PC-9 (cell line): ENCODE results near the gene GADD45A. TPM values are rescaled to one million over a fixed set of nuclear protein-coding genes. Genes with fewer than 3 reads are reported as not detected.

Source experiments
- BruUV-seq: library from RNA; stranded (reverse); fragments of 400-500 nt; replicated peaks from 2 replicates; lab custom pipeline; 2021; lab: Mats Ljungman, UMichigan
- CTCF ChIA-PET: fragments of 300-600 bp; sonication (Branson Sonifier 250); formaldehyde crosslinking; loops from one replicate; lab custom pipeline; 2022; ENCODE audit warnings: antibody characterized with exemption; lab: Charles Lee
- POLR2A ChIA-PET: fragments of 300-600 bp; sonication (Branson Sonifier 250); formaldehyde crosslinking; loops from one replicate; lab custom pipeline; 2022; ENCODE audit warnings: antibody characterized with exemption; ENCODE audit not compliant: unreplicated experiment; lab: Charles Lee
- DNase-seq, 2 experiments: peaks; one replicate each; pipeline versions ENCODE4 v3.0.0 to v3.0.0-alpha.2; 2015 to 2022; ENCODE audit warnings: mixed read lengths in 1 of 2
- H2AFZ ChIP-seq: fragments of 200-600 bp; sonication (generic); 2 replicates; pipeline ENCODE4 v1.8.1; 2017; ENCODE audit warnings: antibody characterized with exemption
- H3F3A ChIP-seq: fragments of 200-600 bp; sonication (generic); 2 replicates; pipeline ENCODE4 v1.8.1; 2017; ENCODE audit warnings: antibody characterized with exemption, mild to moderate bottlenecking, low read depth; ENCODE audit not compliant: insufficient read depth
- H3K27ac ChIP-seq: fragments of 200-600 bp; sonication (generic); 2 replicates; pipeline ENCODE4 v1.6.1; 2016; ENCODE audit warnings: mixed run types
- H3K27me3 ChIP-seq: fragments of 200-600 bp; sonication (generic); 2 replicates; pipeline ENCODE4 v1.6.1; 2016; ENCODE audit warnings: low read depth, mixed run types; ENCODE audit not compliant: insufficient read depth
- H3K36me3 ChIP-seq: fragments of 200-600 bp; sonication (generic); 2 replicates; pipeline ENCODE4 v1.6.1; 2016; ENCODE audit warnings: low read depth, mixed run types
- H3K4me1 ChIP-seq: fragments of 200-600 bp; sonication (generic); replicated peaks from 2 replicates; pipeline ENCODE4 v1.6.1; 2016; ENCODE audit warnings: mixed run types; ENCODE audit not compliant: insufficient read depth
- H3K4me2 ChIP-seq: fragments of 200-600 bp; sonication (generic); 2 replicates; pipeline ENCODE4 v1.6.1; 2017; ENCODE audit warnings: mixed run types
- H3K4me3 ChIP-seq: fragments of 200-600 bp; sonication (generic); 2 replicates; pipeline ENCODE4 v1.6.1; 2016; ENCODE audit warnings: mixed run types
- H3K79me2 ChIP-seq: fragments of 200-600 bp; sonication (generic); 2 replicates; pipeline ENCODE4 v1.6.1; 2017; ENCODE audit warnings: low read depth, mixed run types
- H3K9me2 ChIP-seq: fragments of 200-600 bp; sonication (generic); 2 replicates; pipeline ENCODE4 v1.8.1; 2017; ENCODE audit warnings: mild to moderate bottlenecking; ENCODE audit not compliant: insufficient read depth
- H3K9me3 ChIP-seq: fragments of 200-600 bp; sonication (generic); 2 replicates; pipeline ENCODE4 v1.8.1; 2016; ENCODE audit warnings: low read depth; ENCODE audit not compliant: insufficient read depth
- H4K20me1 ChIP-seq: fragments of 200-600 bp; sonication (generic); 2 replicates; pipeline ENCODE4 v1.8.1; 2017; ENCODE audit not compliant: insufficient read depth
- EZH2 ChIP-seq: fragments of 200-600 bp; sonication (generic); IDR thresholded peaks from 2 replicates; pipeline ENCODE4 v1.8.0; 2017; ENCODE audit warnings: antibody characterized with exemption, low read depth
- intact Hi-C: fragments of 100-400 bp; cut with micrococcal nuclease; formaldehyde crosslinking; loops from one replicate; pipeline ENCODE4 v1.10.0; 2022; ENCODE audit not compliant: unreplicated experiment
- total RNA-seq: library from RNA; stranded (reverse); gene quantifications from 2 replicates; pipeline ENCODE4 v1.2.3, GENCODE V29; 2021
- TF ChIP-seq, protein P1 (sequence below): fragments of 200-600 bp; sonication (generic); conservative IDR thresholded peaks from 2 replicates; pipeline ENCODE4 v1.6.1; 2017; ENCODE audit warnings: mixed run types, antibody characterized with exemption, mild to moderate bottlenecking, moderate library complexity

The GADD45A gene
- total RNA-seq, 1 experiment from 2014 or later, result 63.6 TPM

DNA sequence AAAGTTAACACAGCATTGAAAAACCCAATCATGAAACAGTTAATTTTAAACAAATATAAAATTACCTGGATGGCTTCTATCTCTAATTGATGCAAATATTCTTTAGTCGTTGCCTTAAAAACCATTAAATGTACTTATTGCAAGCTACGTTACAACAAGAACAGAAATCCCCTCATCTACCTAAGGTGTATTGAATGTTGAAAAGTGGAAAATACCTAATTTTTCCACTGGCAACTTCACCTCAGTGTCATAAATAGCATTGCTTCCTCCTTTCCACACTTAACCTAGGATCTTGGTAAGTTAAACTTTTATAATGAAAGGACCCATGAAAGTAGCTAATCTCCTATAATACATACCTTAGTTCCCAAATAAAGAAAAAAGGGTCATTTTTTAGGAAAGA lies 5.4 kb downstream of the GADD45A start:
- Histone ChIP-seq H3K4me2 (no peak overlapping the region), H2AFZ (no peak overlapping the region), H3F3A (peaks cover 54% of the 10 kb centered on the region), H3K27ac (no peak overlapping the region), H3K79me2 (peaks cover 30% of the 10 kb centered on the region), H3K9me3 (no peaks in the 10 kb centered on the region), H4K20me1 (no peaks in the 10 kb centered on the region), H3K4me3 (no peak overlapping the region), H3K9me2 (no peaks in the 10 kb centered on the region), H3K27me3 (no peaks in the 10 kb centered on the region), H3K36me3 (peaks cover 22% of the 10 kb centered on the region), H3K4me1 (peaks cover 25% of the 10 kb centered on the region)
- ChIA-PET CTCF (interaction anchor here (1.0 kb wide), 1 partner anchor 10 kb away, joined by 10 read pairs; no protein-coding TSS in a partner anchor), POLR2A (no interaction called here)
- no TSS peak for BruUV-seq
- no peak for DNase-seq
- intact Hi-C loops, result no loop called here
- no peak for TF ChIP-seq EZH2
- TF ChIP-seq, protein P1, sequence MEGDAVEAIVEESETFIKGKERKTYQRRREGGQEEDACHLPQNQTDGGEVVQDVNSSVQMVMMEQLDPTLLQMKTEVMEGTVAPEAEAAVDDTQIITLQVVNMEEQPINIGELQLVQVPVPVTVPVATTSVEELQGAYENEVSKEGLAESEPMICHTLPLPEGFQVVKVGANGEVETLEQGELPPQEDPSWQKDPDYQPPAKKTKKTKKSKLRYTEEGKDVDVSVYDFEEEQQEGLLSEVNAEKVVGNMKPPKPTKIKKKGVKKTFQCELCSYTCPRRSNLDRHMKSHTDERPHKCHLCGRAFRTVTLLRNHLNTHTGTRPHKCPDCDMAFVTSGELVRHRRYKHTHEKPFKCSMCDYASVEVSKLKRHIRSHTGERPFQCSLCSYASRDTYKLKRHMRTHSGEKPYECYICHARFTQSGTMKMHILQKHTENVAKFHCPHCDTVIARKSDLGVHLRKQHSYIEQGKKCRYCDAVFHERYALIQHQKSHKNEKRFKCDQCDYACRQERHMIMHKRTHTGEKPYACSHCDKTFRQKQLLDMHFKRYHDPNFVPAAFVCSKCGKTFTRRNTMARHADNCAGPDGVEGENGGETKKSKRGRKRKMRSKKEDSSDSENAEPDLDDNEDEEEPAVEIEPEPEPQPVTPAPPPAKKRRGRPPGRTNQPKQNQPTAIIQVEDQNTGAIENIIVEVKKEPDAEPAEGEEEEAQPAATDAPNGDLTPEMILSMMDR, result no peak; the same call in 1 of the 2 replicates

DNA sequence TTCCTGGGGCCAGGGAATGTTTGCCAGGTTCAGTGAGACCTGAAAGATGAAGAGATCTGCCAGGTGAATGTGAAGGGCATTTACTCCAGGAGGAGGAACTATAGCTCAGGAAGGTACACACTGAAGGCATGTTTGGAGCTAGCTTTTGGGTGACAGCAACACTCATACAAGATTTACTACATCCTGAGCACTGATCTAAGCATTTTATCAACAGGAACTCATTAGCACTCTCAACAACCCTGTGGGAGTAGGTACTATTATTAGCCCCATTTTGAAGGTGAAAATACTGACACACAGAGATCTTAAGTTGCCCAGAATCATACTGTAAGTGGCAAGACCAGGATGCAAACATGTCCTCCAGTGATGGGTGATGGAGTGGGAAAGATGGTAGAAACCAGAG lies 6.7 kb downstream of the GADD45A start:
- ChIA-PET POLR2A (interaction anchor here (0.7 kb wide), 1 partner anchor 67 kb away, joined by 3 read pairs; no protein-coding TSS in a partner anchor), CTCF (interaction anchor here (0.6 kb wide), 1 partner anchor 136 kb away, joined by 4 read pairs; no protein-coding TSS in a partner anchor)
- Histone ChIP-seq H3K4me2 (no peak overlapping the region), H3K27ac (no peak overlapping the region), H3K36me3 (peaks cover 22% of the 10 kb centered on the region), H3K9me2 (no peaks in the 10 kb centered on the region), H3K4me1 (peaks cover 25% of the 10 kb centered on the region), H3F3A (peaks cover 53% of the 10 kb centered on the region), H3K9me3 (no peaks in the 10 kb centered on the region), H3K27me3 (no peaks in the 10 kb centered on the region), H3K79me2 (peaks cover 19% of the 10 kb centered on the region), H3K4me3 (no peak overlapping the region), H4K20me1 (no peaks in the 10 kb centered on the region), H2AFZ (no peak overlapping the region)
- intact Hi-C loops, result no loop called here
- TF ChIP-seq EZH2, result no peak
- TF ChIP-seq, protein P1, result no peak
- DNase-seq, result no peak
- no TSS peak for BruUV-seq

DNA sequence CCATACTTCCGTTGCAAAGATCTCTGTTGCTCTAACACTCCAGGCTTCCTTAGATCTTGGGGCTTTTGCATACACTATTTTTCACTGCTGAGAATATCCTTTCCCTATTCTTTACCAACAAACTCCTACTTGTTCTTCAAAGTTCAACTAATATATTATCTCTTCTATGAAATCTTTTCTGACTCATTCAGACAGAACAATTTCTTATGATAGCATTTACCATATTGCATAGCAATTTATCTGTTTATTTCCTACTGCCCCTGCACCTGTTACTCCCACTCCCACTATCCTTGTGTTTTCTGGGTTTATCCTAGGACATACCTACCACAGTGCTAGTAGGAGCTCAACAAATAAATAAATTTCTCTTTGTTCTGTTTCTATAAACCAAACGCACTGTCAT lies 11.0 kb downstream of the GADD45A start:
- H3K79me2 ChIP-seq, result no peaks in the 10 kb centered on the region
- H3K9me3 ChIP-seq, result no peaks in the 10 kb centered on the region
- no TSS peak for BruUV-seq
- H3K4me1 ChIP-seq, result peaks cover 8% of the 10 kb centered on the region
- no peaks in the 10 kb centered on the region for H3K27me3 ChIP-seq
- no peak overlapping the region for H3K4me2 ChIP-seq
- no peak overlapping the region for H3K4me3 ChIP-seq
- no peak overlapping the region for H3K27ac ChIP-seq
- no peaks in the 10 kb centered on the region for H4K20me1 ChIP-seq
- intact Hi-C loops, result no loop called here
- ChIA-PET CTCF (no interaction called here), POLR2A (no interaction called here)
- no peak for TF ChIP-seq EZH2
- TF ChIP-seq, protein P1, result no peak
- no peak for DNase-seq
- no peak overlapping the region for H2AFZ ChIP-seq
- no peaks in the 10 kb centered on the region for H3K36me3 ChIP-seq
- H3F3A ChIP-seq, result peaks cover 17% of the 10 kb centered on the region
- no peaks in the 10 kb centered on the region for H3K9me2 ChIP-seq
